PC-9 (cell line): Measurements from ENCODE around the gene CCNY. TPM values are rescaled to one million over a fixed set of nuclear protein-coding genes. Genes with fewer than 3 reads are reported as not detected.

Source experiments
- BruUV-seq: library from RNA; stranded (reverse); fragments of 400-500 nt; replicated peaks from 2 replicates; lab custom pipeline; 2021; lab: Mats Ljungman, UMichigan
- CTCF ChIA-PET: fragments of 300-600 bp; sonication (Branson Sonifier 250); formaldehyde crosslinking; loops from one replicate; lab custom pipeline; 2022; ENCODE audit warnings: antibody characterized with exemption; lab: Charles Lee
- POLR2A ChIA-PET: fragments of 300-600 bp; sonication (Branson Sonifier 250); formaldehyde crosslinking; loops from one replicate; lab custom pipeline; 2022; ENCODE audit warnings: antibody characterized with exemption; ENCODE audit not compliant: unreplicated experiment; lab: Charles Lee
- DNase-seq, 2 experiments: peaks; one replicate each; pipeline versions ENCODE4 v3.0.0 to v3.0.0-alpha.2; 2015 to 2022; ENCODE audit warnings: mixed read lengths in 1 of 2
- H2AFZ ChIP-seq: fragments of 200-600 bp; sonication (generic); 2 replicates; pipeline ENCODE4 v1.8.1; 2017; ENCODE audit warnings: antibody characterized with exemption
- H3F3A ChIP-seq: fragments of 200-600 bp; sonication (generic); 2 replicates; pipeline ENCODE4 v1.8.1; 2017; ENCODE audit warnings: antibody characterized with exemption, mild to moderate bottlenecking, low read depth; ENCODE audit not compliant: insufficient read depth
- H3K27ac ChIP-seq: fragments of 200-600 bp; sonication (generic); 2 replicates; pipeline ENCODE4 v1.6.1; 2016; ENCODE audit warnings: mixed run types
- H3K27me3 ChIP-seq: fragments of 200-600 bp; sonication (generic); 2 replicates; pipeline ENCODE4 v1.6.1; 2016; ENCODE audit warnings: low read depth, mixed run types; ENCODE audit not compliant: insufficient read depth
- H3K36me3 ChIP-seq: fragments of 200-600 bp; sonication (generic); 2 replicates; pipeline ENCODE4 v1.6.1; 2016; ENCODE audit warnings: low read depth, mixed run types
- H3K4me1 ChIP-seq: fragments of 200-600 bp; sonication (generic); replicated peaks from 2 replicates; pipeline ENCODE4 v1.6.1; 2016; ENCODE audit warnings: mixed run types; ENCODE audit not compliant: insufficient read depth
- H3K4me2 ChIP-seq: fragments of 200-600 bp; sonication (generic); 2 replicates; pipeline ENCODE4 v1.6.1; 2017; ENCODE audit warnings: mixed run types
- H3K4me3 ChIP-seq: fragments of 200-600 bp; sonication (generic); 2 replicates; pipeline ENCODE4 v1.6.1; 2016; ENCODE audit warnings: mixed run types
- H3K79me2 ChIP-seq: fragments of 200-600 bp; sonication (generic); 2 replicates; pipeline ENCODE4 v1.6.1; 2017; ENCODE audit warnings: low read depth, mixed run types
- H3K9me2 ChIP-seq: fragments of 200-600 bp; sonication (generic); 2 replicates; pipeline ENCODE4 v1.8.1; 2017; ENCODE audit warnings: mild to moderate bottlenecking; ENCODE audit not compliant: insufficient read depth
- H3K9me3 ChIP-seq: fragments of 200-600 bp; sonication (generic); 2 replicates; pipeline ENCODE4 v1.8.1; 2016; ENCODE audit warnings: low read depth; ENCODE audit not compliant: insufficient read depth
- H4K20me1 ChIP-seq: fragments of 200-600 bp; sonication (generic); 2 replicates; pipeline ENCODE4 v1.8.1; 2017; ENCODE audit not compliant: insufficient read depth
- CTCF ChIP-seq: fragments of 200-600 bp; sonication (generic); conservative IDR thresholded peaks from 2 replicates; pipeline ENCODE4 v1.6.1; 2017; ENCODE audit warnings: mixed run types, antibody characterized with exemption, mild to moderate bottlenecking, moderate library complexity
- EZH2 ChIP-seq: fragments of 200-600 bp; sonication (generic); IDR thresholded peaks from 2 replicates; pipeline ENCODE4 v1.8.0; 2017; ENCODE audit warnings: antibody characterized with exemption, low read depth
- intact Hi-C: fragments of 100-400 bp; cut with micrococcal nuclease; formaldehyde crosslinking; loops from one replicate; pipeline ENCODE4 v1.10.0; 2022; ENCODE audit not compliant: unreplicated experiment
- total RNA-seq: library from RNA; stranded (reverse); gene quantifications from 2 replicates; pipeline ENCODE4 v1.2.3, GENCODE V29; 2021

Gene CCNY
- total RNA-seq, 1 experiment from 2014 or later = 69.5 TPM

DNA sequence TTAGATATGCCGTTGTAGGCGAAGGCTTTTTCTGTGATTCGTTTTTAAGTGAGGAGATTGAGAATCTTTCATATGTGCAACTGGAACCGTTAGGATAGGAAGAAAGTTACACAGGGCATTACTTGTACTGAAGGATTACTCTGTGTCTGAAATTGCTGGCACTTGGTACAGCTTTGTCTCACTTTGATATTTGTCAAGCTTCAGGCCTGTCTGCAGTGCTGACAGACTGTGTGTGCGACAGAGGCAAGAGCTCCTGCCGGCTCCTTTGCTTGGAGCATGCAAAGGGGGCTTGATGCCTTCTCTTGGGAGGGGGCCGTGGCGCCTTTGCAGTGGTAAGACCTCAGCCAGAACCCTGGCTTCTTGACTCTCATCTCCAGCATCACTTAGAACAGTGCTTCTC, 45.8 kb downstream of the CCNY start:
- BruUV-seq = no TSS peak
- peaks cover 1% of the 10 kb centered on the region; the same call in 1 of the 2 replicates for H3K4me1 ChIP-seq
- H3K4me2 ChIP-seq = no peak overlapping the region
- no peaks in the 10 kb centered on the region for H3K36me3 ChIP-seq
- ChIA-PET POLR2A (no interaction called here), CTCF (no interaction called here)
- no peak for DNase-seq
- TF ChIP-seq EZH2 = no peak
- TF ChIP-seq CTCF = no peak
- no peaks in the 10 kb centered on the region for H3K9me3 ChIP-seq
- H3K79me2 ChIP-seq = peaks cover 69% of the 10 kb centered on the region
- no peaks in the 10 kb centered on the region for H3F3A ChIP-seq
- H3K27ac ChIP-seq = no peak overlapping the region
- H3K27me3 ChIP-seq = no peaks in the 10 kb centered on the region
- intact Hi-C loops = no loop called here
- no peak overlapping the region for H2AFZ ChIP-seq
- peaks cover 5% of the 10 kb centered on the region; the same call in 1 of the 2 replicates for H4K20me1 ChIP-seq
- no peaks in the 10 kb centered on the region for H3K9me2 ChIP-seq
- H3K4me3 ChIP-seq = no peak overlapping the region

DNA sequence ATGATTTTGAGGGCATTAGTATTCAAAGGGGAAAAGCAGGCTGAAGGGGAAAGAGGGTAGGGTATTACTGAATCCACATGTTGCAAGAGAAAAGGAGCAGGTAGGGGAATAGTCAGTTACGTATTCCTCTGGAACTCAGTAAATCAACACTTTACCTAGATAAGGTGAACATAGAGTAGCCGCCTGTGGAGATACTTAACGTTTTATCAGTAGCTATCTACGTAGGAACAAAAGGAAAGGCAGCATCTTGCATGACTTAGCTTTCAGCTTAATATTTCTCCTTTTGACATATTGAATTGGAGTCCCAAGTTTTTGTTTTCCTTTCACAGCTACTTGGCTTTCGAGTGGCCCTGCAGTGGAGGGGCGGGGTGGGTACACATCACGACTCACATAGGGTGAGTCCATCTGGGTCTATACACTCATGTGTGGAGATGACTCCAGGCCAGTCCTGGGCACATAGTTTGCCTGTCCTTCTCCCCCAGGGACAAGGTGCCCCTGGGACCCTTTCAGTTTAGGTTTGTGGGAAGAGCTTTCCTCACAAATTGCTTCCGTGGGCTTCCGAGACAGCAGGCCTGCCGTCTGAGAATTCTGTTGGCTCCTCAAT, 48.1 kb downstream of the CCNY start:
- peaks cover 63% of the 10 kb centered on the region for H3K79me2 ChIP-seq
- POLR2A ChIA-PET = interaction anchor here (0.7 kb wide), 1 partner anchor 12 kb away, joined by 4 read pairs; no protein-coding TSS in a partner anchor
- no peak overlapping the region for H3K4me2 ChIP-seq
- H3K36me3 ChIP-seq = no peaks in the 10 kb centered on the region
- no peaks in the 10 kb centered on the region for H3K9me3 ChIP-seq
- H3K4me3 ChIP-seq = no peak overlapping the region
- no peaks in the 10 kb centered on the region for H3F3A ChIP-seq
- peaks cover 4% of the 10 kb centered on the region; the same call in 1 of the 2 replicates for H3K4me1 ChIP-seq
- intact Hi-C loops = no loop called here
- H4K20me1 ChIP-seq = peaks cover 4% of the 10 kb centered on the region; the same call in 1 of the 2 replicates
- H3K27me3 ChIP-seq = no peaks in the 10 kb centered on the region
- H3K9me2 ChIP-seq = no peaks in the 10 kb centered on the region
- no peak overlapping the region for H2AFZ ChIP-seq
- no peak for DNase-seq
- no TSS peak for BruUV-seq
- no peak overlapping the region for H3K27ac ChIP-seq
- TF ChIP-seq CTCF = no peak
- no peak for TF ChIP-seq EZH2
- CTCF ChIA-PET = interaction anchor here (0.7 kb wide), 1 partner anchor 150 kb away, joined by 3 read pairs; no protein-coding TSS in a partner anchor

DNA sequence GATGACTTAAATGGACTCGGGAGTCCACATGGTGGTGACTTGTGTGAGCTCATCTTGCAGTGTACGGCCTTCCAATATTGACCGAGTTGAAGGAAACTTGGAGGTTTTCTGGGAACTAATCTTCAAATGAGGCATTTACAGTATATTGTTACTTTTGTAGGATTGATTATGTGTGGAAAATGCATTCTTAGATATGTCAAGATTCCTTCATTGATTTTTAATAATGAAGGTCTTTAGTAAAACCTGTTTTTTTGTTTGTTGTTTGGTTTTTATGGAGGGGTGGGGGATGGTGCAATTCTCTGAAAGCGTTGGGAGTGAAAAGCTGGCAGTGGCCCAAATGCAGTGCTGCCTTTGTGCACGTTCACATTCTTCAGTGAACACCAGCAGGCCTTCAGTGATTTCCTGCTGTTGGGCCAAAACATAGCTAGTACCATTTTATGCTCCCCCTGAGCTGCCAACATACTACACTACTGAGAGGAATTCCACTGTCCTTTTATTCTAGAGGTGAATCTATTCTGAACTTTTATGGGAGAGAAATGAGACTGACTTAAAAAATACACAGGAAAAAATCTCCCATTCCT, 50.4 kb downstream of the CCNY start:
- Histone ChIP-seq H3K79me2 (peaks cover 50% of the 10 kb centered on the region), H3K9me2 (no peaks in the 10 kb centered on the region), H3K4me3 (no peak overlapping the region), H3K27ac (no peak overlapping the region), H3K9me3 (peaks cover 4% of the 10 kb centered on the region; the same call in 1 of the 2 replicates), H2AFZ (no peak overlapping the region), H3F3A (no peaks in the 10 kb centered on the region), H3K4me2 (no peak overlapping the region), H3K27me3 (no peaks in the 10 kb centered on the region), H3K36me3 (0 out of 2 replicates have a peak, but pooled peaks cover 7% of the 10 kb centered on the region), H3K4me1 (peaks cover 4% of the 10 kb centered on the region; the same call in 1 of the 2 replicates), H4K20me1 (no peaks in the 10 kb centered on the region)
- TF ChIP-seq EZH2 (no peak), CTCF (no peak)
- CTCF ChIA-PET = interaction anchor here (0.7 kb wide), 1 partner anchor 61 kb away, joined by 3 read pairs; no protein-coding TSS in a partner anchor
- POLR2A ChIA-PET = interaction anchor here (0.6 to 0.7 kb wide), 2 partner anchors 14 to 26 kb away, joined by 5 to 7 read pairs; no protein-coding TSS in a partner anchor
- no TSS peak for BruUV-seq
- intact Hi-C loops = no loop called here
- DNase-seq = peak in 1 of 2 experiments; percentile 20
